ENCODE data around the gene KIF2A. TPM values are rescaled to one million over a fixed set of nuclear protein-coding genes. Genes with fewer than 3 reads are reported as not detected.

KIF2A gene
- total RNA-seq, 2 experiments from 2014 or later, result 50.3 to 90.7 TPM

DNA sequence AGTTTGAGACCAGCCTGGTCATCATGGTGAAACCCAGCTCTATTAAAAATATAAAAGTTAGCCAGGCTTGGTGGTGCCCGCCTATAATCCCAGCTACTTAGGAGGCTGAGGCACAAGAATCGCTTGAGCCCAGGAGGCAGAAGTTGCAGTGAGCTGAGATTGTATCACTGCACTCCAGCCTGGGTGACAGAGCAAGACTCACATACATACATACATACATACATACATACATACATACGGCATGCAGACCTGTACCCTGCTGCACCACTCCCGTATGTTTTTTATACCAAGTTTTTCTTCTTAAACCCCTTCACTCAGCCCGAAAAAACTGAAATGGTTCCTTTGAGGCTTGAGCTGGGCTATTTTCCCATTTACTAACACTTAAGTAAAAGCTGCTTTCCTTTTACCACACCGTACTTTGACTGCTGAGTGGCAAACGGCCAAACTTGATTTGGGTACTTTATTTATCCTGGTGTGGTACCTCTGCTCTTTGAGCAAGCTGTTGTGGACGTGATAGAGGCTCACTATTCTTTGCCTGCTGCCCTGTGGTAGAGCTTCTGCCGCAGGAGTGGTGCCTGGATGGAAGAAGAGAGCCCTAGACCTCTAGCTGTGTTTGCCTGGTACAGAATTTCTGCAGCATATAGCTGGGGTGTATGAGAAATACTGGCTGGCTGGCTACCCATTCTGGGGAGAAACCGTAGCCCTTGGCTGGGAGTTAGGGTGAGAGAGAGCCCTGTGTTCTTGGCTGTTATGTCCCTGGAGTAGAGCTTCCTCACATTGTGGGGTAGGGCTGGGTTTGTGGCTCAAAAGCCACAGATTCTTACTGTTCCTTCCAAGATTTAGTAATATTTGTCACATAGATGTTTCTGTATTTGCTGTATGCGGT is 126.0 kb downstream of the KIF2A start:
- CTCF ChIA-PET (ENCODE audit: unreplicated experiment), result no interaction called here
- H3K27ac ChIP-seq (ENCODE audit: low read depth, low read length, poor library complexity, severe bottlenecking), result no peak overlapping the region
- TF ChIP-seq EZH2phosphoT487 (IDR thresholded peaks at IDR 0.05; ENCODE audit: borderline replicate concordance, low read depth, low read length), result no peak
- TF ChIP-seq, protein P1, sequence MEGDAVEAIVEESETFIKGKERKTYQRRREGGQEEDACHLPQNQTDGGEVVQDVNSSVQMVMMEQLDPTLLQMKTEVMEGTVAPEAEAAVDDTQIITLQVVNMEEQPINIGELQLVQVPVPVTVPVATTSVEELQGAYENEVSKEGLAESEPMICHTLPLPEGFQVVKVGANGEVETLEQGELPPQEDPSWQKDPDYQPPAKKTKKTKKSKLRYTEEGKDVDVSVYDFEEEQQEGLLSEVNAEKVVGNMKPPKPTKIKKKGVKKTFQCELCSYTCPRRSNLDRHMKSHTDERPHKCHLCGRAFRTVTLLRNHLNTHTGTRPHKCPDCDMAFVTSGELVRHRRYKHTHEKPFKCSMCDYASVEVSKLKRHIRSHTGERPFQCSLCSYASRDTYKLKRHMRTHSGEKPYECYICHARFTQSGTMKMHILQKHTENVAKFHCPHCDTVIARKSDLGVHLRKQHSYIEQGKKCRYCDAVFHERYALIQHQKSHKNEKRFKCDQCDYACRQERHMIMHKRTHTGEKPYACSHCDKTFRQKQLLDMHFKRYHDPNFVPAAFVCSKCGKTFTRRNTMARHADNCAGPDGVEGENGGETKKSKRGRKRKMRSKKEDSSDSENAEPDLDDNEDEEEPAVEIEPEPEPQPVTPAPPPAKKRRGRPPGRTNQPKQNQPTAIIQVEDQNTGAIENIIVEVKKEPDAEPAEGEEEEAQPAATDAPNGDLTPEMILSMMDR (conservative IDR thresholded peaks at IDR 0.05; ENCODE audit: low read length), result no peak

DNA sequence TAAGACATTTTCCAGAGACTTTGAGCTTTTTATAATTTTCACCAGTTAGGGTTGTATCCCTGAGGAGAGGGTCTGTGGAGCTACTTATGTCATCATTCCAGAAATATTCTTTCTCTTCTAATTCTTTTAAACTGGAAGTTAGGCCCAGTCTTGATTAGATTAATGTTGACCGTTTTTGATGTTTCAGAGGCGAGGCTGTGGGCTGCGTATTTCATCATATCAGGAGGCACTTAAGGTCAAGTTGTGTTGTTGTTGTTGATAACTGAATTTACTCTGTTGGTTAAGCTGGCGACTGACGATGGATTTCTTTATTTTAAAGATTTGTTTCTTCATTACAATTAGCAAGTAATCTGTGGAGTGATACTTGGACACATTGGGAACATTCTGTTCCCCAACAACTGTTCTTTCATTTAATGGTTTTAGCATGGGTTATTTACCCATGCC is 126.6 kb downstream of the KIF2A start:
- Histone ChIP-seq H2AFZ (ENCODE audit: low read length) (no peak overlapping the region), H3K4me1 (ENCODE audit: insufficient read depth, low read length, poor library complexity, severe bottlenecking) (no peaks in the 10 kb centered on the region), H3K27ac (ENCODE audit: low read depth, low read length, poor library complexity, severe bottlenecking) (no peak overlapping the region), H3K9me3 (ENCODE audit: low read length) (0 out of 2 replicates have a peak, but pooled peaks cover 5% of the 10 kb centered on the region), H3K36me3 (ENCODE audit: insufficient read depth, low read length) (peaks cover 35% of the 10 kb centered on the region), H3K4me3 (ENCODE audit: low read depth, low read length, poor library complexity, severe bottlenecking) (no peak overlapping the region), H3K4me2 (ENCODE audit: low read length) (no peak overlapping the region), H3K79me2 (ENCODE audit: insufficient read depth, low read depth, low read length) (peaks cover 85% of the 10 kb centered on the region), H3K9me2 (ENCODE audit: insufficient read depth, low read length) (no peaks in the 10 kb centered on the region), H4K20me1 (ENCODE audit: insufficient read depth, low read length) (peaks cover 6% of the 10 kb centered on the region)
- ChIA-PET POLR2A (interaction anchor here (0.6 to 2.6 kb wide), 5 partner anchors 8 to 201 kb away, joined by 3 to 9 read pairs (median 3); partner anchors contain the start of gene DIMT1), CTCF (ENCODE audit: unreplicated experiment) (no interaction called here)
- no peak for DNase-seq (ENCODE audit: low spot score)
- TF ChIP-seq EZH2phosphoT487 (IDR thresholded peaks at IDR 0.05; ENCODE audit: borderline replicate concordance, low read depth, low read length), result no peak
- TF ChIP-seq, protein P1 (conservative IDR thresholded peaks at IDR 0.05; ENCODE audit: low read length), result no peak
- intact Hi-C loops (cut with micrococcal nuclease; ENCODE audit: unreplicated experiment), result no loop called here
- no TSS peak for BruUV-seq (replicated peaks)

More for the DNA sequence above, 126.0 kb downstream of the KIF2A start:
- Histone ChIP-seq H3K36me3 (ENCODE audit: insufficient read depth, low read length) (peaks cover 30% of the 10 kb centered on the region), H3K4me2 (ENCODE audit: low read length) (no peak overlapping the region), H3K9me3 (ENCODE audit: low read length) (0 out of 2 replicates have a peak, but pooled peaks cover 5% of the 10 kb centered on the region), H3K4me1 (ENCODE audit: insufficient read depth, low read length, poor library complexity, severe bottlenecking) (no peaks in the 10 kb centered on the region), H2AFZ (ENCODE audit: low read length) (no peak overlapping the region), H3K9me2 (ENCODE audit: insufficient read depth, low read length) (no peaks in the 10 kb centered on the region), H3K79me2 (ENCODE audit: insufficient read depth, low read depth, low read length) (peaks cover 86% of the 10 kb centered on the region), H4K20me1 (ENCODE audit: insufficient read depth, low read length) (peaks cover 6% of the 10 kb centered on the region), H3K4me3 (ENCODE audit: low read depth, low read length, poor library complexity, severe bottlenecking) (no peak overlapping the region)
- POLR2A ChIA-PET, result interaction anchor here (0.6 to 2.6 kb wide), 6 partner anchors 8 to 107 kb away, joined by 3 to 9 read pairs (median 3); partner anchors contain the start of gene DIMT1
- intact Hi-C loops (cut with micrococcal nuclease; ENCODE audit: unreplicated experiment), result no loop called here
- no TSS peak for BruUV-seq (replicated peaks)
- DNase-seq (ENCODE audit: low spot score), result no peak

Other genes with a start within 250 kb of the KIF2A start
- 19.6 and 46.4 TPM in 2 replicates for gene DIMT1, start 97.7 kb downstream of the KIF2A start, total RNA-seq (2014; rRNA removed; shearing (Covaris generic))
- 27.8 and 30.1 TPM in 2 replicates for gene DIMT1, start 97.7 kb downstream of the KIF2A start, total RNA-seq (2022)
- 26.1 and 27.7 TPM in 2 replicates for gene IPO11, start 106.6 kb downstream of the KIF2A start, total RNA-seq (2014; rRNA removed; shearing (Covaris generic))
- 44.6 and 59.9 TPM in 2 replicates for gene IPO11, start 106.6 kb downstream of the KIF2A start, total RNA-seq (2022)

All from OCI-LY7 (cell line).